ENCODE data around the gene SRSF8. TPM values are rescaled to one million over a fixed set of nuclear protein-coding genes. Genes with fewer than 3 reads are reported as not detected.
"Not testable (repeated sequence)": the region's sequence is repeated elsewhere in the genome, so short reads cannot be mapped to it uniquely, and the experiment has no call there.

The SRSF8 gene, protein sequence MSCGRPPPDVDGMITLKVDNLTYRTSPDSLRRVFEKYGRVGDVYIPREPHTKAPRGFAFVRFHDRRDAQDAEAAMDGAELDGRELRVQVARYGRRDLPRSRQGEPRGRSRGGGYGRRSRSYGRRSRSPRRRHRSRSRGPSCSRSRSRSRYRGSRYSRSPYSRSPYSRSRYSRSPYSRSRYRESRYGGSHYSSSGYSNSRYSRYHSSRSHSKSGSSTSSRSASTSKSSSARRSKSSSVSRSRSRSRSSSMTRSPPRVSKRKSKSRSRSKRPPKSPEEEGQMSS
- 10 to 100 TPM; 16.3 to 20.1 TPM for total RNA-seq
- 24.9 TPM for polyA plus RNA-seq (2013, experiment 1 of 2)
- 25.9 TPM for polyA plus RNA-seq (2013, experiment 2 of 2)
- long read RNA-seq, experiment 1, full-length matches to known transcripts: 19 of 20 reads
- long read RNA-seq, experiment 1, partial matches to known transcripts: 0 of 20 reads
- long read RNA-seq, experiment 1, other reads (novel, unspliced or antisense): 1 of 20 reads
- long read RNA-seq, experiment 2, full-length matches to known transcripts: 49 of 50 reads
- long read RNA-seq, experiment 2, partial matches to known transcripts: 0 of 50 reads
- long read RNA-seq, experiment 2, other reads (novel, unspliced or antisense): 1 of 50 reads
- long read RNA-seq, experiment 3, full-length matches to known transcripts: 22 of 24 reads
- long read RNA-seq, experiment 3, partial matches to known transcripts: 0 of 24 reads
- long read RNA-seq, experiment 3, other reads (novel, unspliced or antisense): 2 of 24 reads
- long read RNA-seq, experiment 4, full-length matches to known transcripts: 10 of 10 reads
- long read RNA-seq, experiment 4, partial matches to known transcripts: 0 of 10 reads
- long read RNA-seq, experiment 4, other reads (novel, unspliced or antisense): 0 of 10 reads

DNA sequence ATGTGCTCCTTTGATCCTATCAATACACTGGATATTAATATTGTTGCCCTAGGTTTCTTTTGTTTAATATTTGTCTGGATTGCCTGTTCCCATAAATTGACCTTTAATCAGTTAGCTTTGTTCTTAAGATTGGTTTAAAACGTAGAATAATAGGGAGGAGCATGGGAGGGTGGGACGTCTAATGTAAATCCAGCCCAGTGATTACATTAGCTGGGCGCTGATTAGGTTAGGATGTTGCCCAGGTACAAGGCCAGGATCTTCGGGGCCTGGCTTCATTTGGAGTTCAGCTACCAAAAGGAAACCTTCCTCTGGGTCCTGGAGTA is at the start of gene SRSF8:
Gene SRSF8 (plus strand): TSS at position 204 of the 323 bp plus-strand sequence. CDS start 308 bp downstream, outside the sequence.
- H3K36me3 ChIP-seq (ENCODE audit: control insufficient read depth, insufficient read depth, low read length): no peaks in the 10 kb centered on the region
- H3K27ac Mint-ChIP-seq: peak within 1 kb of the TSS; percentile 92
- H3K9me3 Mint-ChIP-seq: no peaks in the 10 kb centered on the region
- H3K9ac ChIP-seq (ENCODE audit: extremely low read depth, low read length, poor library complexity, severe bottlenecking): peak within 1 kb of the TSS; percentile 81
- peak within 1 kb of the TSS; percentile 90 for H3K4me3 Mint-ChIP-seq
- peak within 1 kb of the TSS; percentile 76 for H3K27ac ChIP-seq (ENCODE audit: low read depth, low read length)
- H3K36me3 Mint-ChIP-seq (ENCODE audit: low read depth): no peaks in the 10 kb centered on the region
- peaks cover 16% of the 10 kb centered on the region for H3K27me3 Mint-ChIP-seq (ENCODE audit: insufficient read depth)
- TF ChIP-seq, protein P1, sequence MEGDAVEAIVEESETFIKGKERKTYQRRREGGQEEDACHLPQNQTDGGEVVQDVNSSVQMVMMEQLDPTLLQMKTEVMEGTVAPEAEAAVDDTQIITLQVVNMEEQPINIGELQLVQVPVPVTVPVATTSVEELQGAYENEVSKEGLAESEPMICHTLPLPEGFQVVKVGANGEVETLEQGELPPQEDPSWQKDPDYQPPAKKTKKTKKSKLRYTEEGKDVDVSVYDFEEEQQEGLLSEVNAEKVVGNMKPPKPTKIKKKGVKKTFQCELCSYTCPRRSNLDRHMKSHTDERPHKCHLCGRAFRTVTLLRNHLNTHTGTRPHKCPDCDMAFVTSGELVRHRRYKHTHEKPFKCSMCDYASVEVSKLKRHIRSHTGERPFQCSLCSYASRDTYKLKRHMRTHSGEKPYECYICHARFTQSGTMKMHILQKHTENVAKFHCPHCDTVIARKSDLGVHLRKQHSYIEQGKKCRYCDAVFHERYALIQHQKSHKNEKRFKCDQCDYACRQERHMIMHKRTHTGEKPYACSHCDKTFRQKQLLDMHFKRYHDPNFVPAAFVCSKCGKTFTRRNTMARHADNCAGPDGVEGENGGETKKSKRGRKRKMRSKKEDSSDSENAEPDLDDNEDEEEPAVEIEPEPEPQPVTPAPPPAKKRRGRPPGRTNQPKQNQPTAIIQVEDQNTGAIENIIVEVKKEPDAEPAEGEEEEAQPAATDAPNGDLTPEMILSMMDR (conservative IDR thresholded peaks at IDR 0.05): no peak
- H3K4me3 ChIP-seq (ENCODE audit: low read length): peak within 1 kb of the TSS; percentile 99
- peaks cover 16% of the 10 kb centered on the region for H3K27me3 ChIP-seq (ENCODE audit: control insufficient read depth, insufficient read depth, low read length, poor library complexity, severe bottlenecking)
- no peak for DNase-seq
- 1% methylated on average over 4 of the region's 4 CpGs; no CpG with 5 or more reads in 1 of the 2 experiments for WGBS, 2 experiments (ENCODE audit: insufficient coverage in 1 of 2, insufficient read length in 1 of 2)
- peaks cover 10% of the 10 kb centered on the region for H3K4me1 Mint-ChIP-seq
- H3K4me1 ChIP-seq (ENCODE audit: control insufficient read depth, insufficient read depth, low read length): no peaks in the 10 kb centered on the region
- no peaks in the 10 kb centered on the region for H3K9me3 ChIP-seq (ENCODE audit: control insufficient read depth, low read length)

DNA sequence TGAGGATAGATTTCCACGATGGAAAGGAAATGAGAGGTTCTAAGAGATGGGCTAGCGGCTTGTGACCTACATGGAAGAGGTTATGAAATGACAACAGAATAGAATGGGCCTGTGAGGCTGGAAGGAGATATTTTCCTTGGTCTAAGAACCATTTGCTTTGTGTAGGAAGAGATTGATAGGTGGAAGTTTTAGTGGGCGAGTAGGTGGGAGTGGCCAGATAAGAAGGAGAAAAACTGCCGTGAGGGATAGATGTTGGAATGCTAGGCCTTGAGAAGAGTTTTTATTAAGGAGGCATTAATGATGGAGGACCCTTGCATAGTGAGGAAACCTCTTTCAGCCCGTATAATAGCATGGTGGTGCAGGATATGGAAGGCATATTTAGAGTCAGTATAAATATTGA is 45.3 kb upstream of the SRSF8 start:
- not testable (repeated sequence) for H3K4me3 ChIP-seq (ENCODE audit: low read length); H3K4me3 Mint-ChIP-seq; H3K27me3 Mint-ChIP-seq (ENCODE audit: insufficient read depth); H3K27ac ChIP-seq (ENCODE audit: low read depth, low read length); H3K9me3 Mint-ChIP-seq; H3K27me3 ChIP-seq (ENCODE audit: control insufficient read depth, insufficient read depth, low read length, poor library complexity, severe bottlenecking); H3K9me3 ChIP-seq (ENCODE audit: control insufficient read depth, low read length); H3K36me3 Mint-ChIP-seq (ENCODE audit: low read depth); H3K4me1 ChIP-seq (ENCODE audit: control insufficient read depth, insufficient read depth, low read length); H3K27ac Mint-ChIP-seq; DNase-seq; H3K36me3 ChIP-seq (ENCODE audit: control insufficient read depth, insufficient read depth, low read length); H3K9ac ChIP-seq (ENCODE audit: extremely low read depth, low read length, poor library complexity, severe bottlenecking); H3K4me1 Mint-ChIP-seq
- WGBS, 2 experiments (ENCODE audit: insufficient coverage in 1 of 2, insufficient read length in 1 of 2): 88 to 90% methylated on average over 3 to 5 of the region's 5 CpGs

DNA sequence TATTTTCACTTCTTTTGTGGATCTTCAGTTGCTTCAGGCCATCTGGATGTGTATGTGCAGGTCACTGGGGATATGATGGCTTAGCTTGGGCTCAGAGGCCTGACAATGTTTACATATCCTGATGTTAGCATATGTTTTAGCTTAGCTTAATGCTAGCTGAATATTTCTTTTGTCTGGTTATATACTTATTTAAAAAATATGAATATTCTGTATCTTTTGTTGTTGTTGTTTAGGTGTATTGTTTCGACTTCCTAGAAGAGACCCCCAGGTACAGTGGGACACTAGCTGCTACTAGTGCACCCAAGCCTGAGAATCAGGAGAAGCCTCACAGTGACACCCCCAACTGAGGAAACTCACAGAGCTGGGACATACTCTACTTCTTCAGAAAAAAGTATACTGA is 41.8 kb upstream of the SRSF8 start, which contains the start of gene KDM4E:
Gene KDM4E (plus strand): TSS at position 301 of the 400 bp plus-strand sequence. CDS start 300 bp downstream, outside the sequence.
- H3K9ac ChIP-seq (ENCODE audit: extremely low read depth, low read length, poor library complexity, severe bottlenecking): no peak within 1 kb of the TSS
- H3K4me3 ChIP-seq (ENCODE audit: low read length): no peak within 1 kb of the TSS
- TF ChIP-seq, protein P1 (conservative IDR thresholded peaks at IDR 0.05): no peak
- Mint-ChIP-seq H3K4me3 (no peak within 1 kb of the TSS), H3K27me3 (ENCODE audit: insufficient read depth) (no peaks in the 10 kb centered on the region), H3K36me3 (ENCODE audit: low read depth) (no peaks in the 10 kb centered on the region), H3K27ac (no peak within 1 kb of the TSS), H3K9me3 (no peaks in the 10 kb centered on the region), H3K4me1 (no peaks in the 10 kb centered on the region)
- no peaks in the 10 kb centered on the region for H3K9me3 ChIP-seq (ENCODE audit: control insufficient read depth, low read length)
- no peaks in the 10 kb centered on the region for H3K27me3 ChIP-seq (ENCODE audit: control insufficient read depth, insufficient read depth, low read length, poor library complexity, severe bottlenecking)
- WGBS, 2 experiments (ENCODE audit: insufficient coverage in 1 of 2, insufficient read length in 1 of 2): 94% methylated on average over 1 of the region's 1 CpG; no CpG with 5 or more reads in 1 of the 2 experiments
- no peak within 1 kb of the TSS for H3K27ac ChIP-seq (ENCODE audit: low read depth, low read length)
- DNase-seq: no peak
- no peaks in the 10 kb centered on the region for H3K4me1 ChIP-seq (ENCODE audit: control insufficient read depth, insufficient read depth, low read length)
- H3K36me3 ChIP-seq (ENCODE audit: control insufficient read depth, insufficient read depth, low read length): no peaks in the 10 kb centered on the region

DNA sequence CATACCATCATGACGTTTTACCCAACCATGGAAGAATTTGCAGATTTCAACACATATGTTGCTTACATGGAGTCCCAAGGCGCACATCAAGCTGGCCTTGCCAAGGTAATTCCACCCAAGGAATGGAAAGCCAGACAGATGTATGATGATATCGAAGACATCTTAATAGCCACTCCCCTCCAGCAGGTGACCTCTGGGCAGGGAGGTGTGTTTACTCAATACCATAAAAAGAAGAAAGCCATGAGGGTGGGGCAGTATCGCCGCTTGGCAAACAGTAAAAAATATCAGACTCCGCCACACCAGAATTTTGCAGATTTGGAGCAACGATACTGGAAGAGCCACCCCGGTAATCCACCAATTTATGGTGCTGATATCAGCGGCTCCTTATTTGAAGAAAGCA is 41.1 kb upstream of the SRSF8 start:
- H3K36me3 ChIP-seq (ENCODE audit: control insufficient read depth, insufficient read depth, low read length); DNase-seq; H3K27ac Mint-ChIP-seq; H3K9me3 Mint-ChIP-seq; H3K27ac ChIP-seq (ENCODE audit: low read depth, low read length); H3K4me1 ChIP-seq (ENCODE audit: control insufficient read depth, insufficient read depth, low read length); H3K36me3 Mint-ChIP-seq (ENCODE audit: low read depth); H3K4me1 Mint-ChIP-seq; H3K9ac ChIP-seq (ENCODE audit: extremely low read depth, low read length, poor library complexity, severe bottlenecking); H3K9me3 ChIP-seq (ENCODE audit: control insufficient read depth, low read length); H3K27me3 ChIP-seq (ENCODE audit: control insufficient read depth, insufficient read depth, low read length, poor library complexity, severe bottlenecking); H3K4me3 ChIP-seq (ENCODE audit: low read length); H3K27me3 Mint-ChIP-seq (ENCODE audit: insufficient read depth); H3K4me3 Mint-ChIP-seq: not testable (repeated sequence)
- 90% methylated on average over 5 of the region's 9 CpGs; no CpG with 5 or more reads in 1 of the 2 experiments for WGBS, 2 experiments (ENCODE audit: insufficient coverage in 1 of 2, insufficient read length in 1 of 2)
